ENCODE data around the gene TRIM7. TPM values are rescaled to one million over a fixed set of nuclear protein-coding genes. Genes with fewer than 3 reads are reported as not detected.

The TRIM7 gene
- total and polyA plus RNA-seq, 2 experiments from 2014 or later: 0.53 to 0.56 TPM

DNA sequence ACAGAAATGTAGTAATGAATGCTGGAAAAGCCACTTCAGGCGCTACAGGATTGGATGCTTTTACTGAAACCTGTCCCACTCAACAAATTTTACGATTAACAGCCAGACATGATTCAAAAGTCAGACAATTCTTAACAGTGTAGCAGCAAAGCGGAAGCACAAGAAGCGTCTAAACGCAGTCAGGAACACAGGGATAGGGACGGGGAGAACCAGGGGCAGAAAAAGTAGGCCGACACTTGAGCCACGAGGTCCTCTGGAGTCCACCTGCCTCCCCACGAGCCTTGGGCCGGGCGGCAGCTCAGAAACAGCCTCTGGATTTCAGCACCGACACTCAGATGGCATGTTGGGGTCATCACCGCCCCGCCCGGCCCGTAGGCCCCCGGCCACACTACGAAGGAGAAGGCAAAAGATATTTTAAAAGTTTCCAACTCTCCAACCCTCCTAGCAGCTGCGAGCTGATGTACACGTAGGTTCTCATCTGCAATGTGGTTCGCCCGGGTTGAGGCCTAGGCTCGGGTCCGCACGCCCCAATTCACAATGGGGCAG lies 38.1 kb upstream of the TRIM7 start:
- no peak overlapping the region for H2AFZ ChIP-seq
- ATAC-seq (no peak), DNase-seq (ENCODE audit: low spot score) (no peak)
- H3K27me3 Mint-ChIP-seq (ENCODE audit: insufficient read depth, low read depth, poor library complexity): peaks cover 50% of the 10 kb centered on the region
- peaks cover 54% of the 10 kb centered on the region for H4K20me1 ChIP-seq (replicated peaks; ENCODE audit: insufficient read depth)
- H3K4me1 Mint-ChIP-seq: peaks cover 41% of the 10 kb centered on the region
- H3K27ac ChIP-seq (ENCODE audit: low read depth): peak overlapping the region; percentile 99
- peaks cover 70% of the 10 kb centered on the region for H3K36me3 Mint-ChIP-seq (ENCODE audit: low read depth)
- peak overlapping the region; percentile 99 for H3K4me3 Mint-ChIP-seq
- peaks cover 60% of the 10 kb centered on the region for H3F3A ChIP-seq (replicated peaks; ENCODE audit: low read depth)
- H3K27ac Mint-ChIP-seq: peak overlapping the region; percentile 100
- H3K9me2 ChIP-seq (ENCODE audit: insufficient read depth): no peaks in the 10 kb centered on the region
- peak overlapping the region; percentile 100 for H3K4me3 ChIP-seq
- H3K36me3 ChIP-seq (ENCODE audit: insufficient read depth): peaks cover 51% of the 10 kb centered on the region
- TF ChIP-seq ZNF331 (CRISPR knock-in tag; IDR thresholded peaks at IDR 0.05; ENCODE audit: low read depth): no peak
- no peak for TF ChIP-seq EZH2phosphoT487 (IDR thresholded peaks at IDR 0.05; ENCODE audit: unreplicated experiment)
- no peak for TF ChIP-seq STAT1 (IDR thresholded peaks at IDR 0.05; ENCODE audit: unreplicated experiment)
- TF ChIP-seq ZNF462 (CRISPR knock-in tag; IDR thresholded peaks at IDR 0.05): no peak
- no peak for TF ChIP-seq CTCF (conservative IDR thresholded peaks at IDR 0.05; ENCODE audit: low read depth in 2 of 2)
- TF ChIP-seq NANOG (IDR thresholded peaks at IDR 0.05; ENCODE audit: borderline replicate concordance): no peak
- no peak for TF ChIP-seq ZNF114 (CRISPR knock-in tag; IDR thresholded peaks at IDR 0.05)
- no peak for TF ChIP-seq CREB1 (CRISPR knock-in tag; IDR thresholded peaks at IDR 0.05; ENCODE audit: low read depth)
- TF ChIP-seq REST (IDR thresholded peaks at IDR 0.05; ENCODE audit: unreplicated experiment): no peak
- TF ChIP-seq JUNB (IDR thresholded peaks at IDR 0.05; ENCODE audit: unreplicated experiment): no peak
- no peak for TF ChIP-seq POLR2AphosphoS5 (IDR thresholded peaks at IDR 0.05; ENCODE audit: low read depth)
- TF ChIP-seq, protein P1, sequence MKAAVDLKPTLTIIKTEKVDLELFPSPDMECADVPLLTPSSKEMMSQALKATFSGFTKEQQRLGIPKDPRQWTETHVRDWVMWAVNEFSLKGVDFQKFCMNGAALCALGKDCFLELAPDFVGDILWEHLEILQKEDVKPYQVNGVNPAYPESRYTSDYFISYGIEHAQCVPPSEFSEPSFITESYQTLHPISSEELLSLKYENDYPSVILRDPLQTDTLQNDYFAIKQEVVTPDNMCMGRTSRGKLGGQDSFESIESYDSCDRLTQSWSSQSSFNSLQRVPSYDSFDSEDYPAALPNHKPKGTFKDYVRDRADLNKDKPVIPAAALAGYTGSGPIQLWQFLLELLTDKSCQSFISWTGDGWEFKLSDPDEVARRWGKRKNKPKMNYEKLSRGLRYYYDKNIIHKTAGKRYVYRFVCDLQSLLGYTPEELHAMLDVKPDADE (IDR thresholded peaks at IDR 0.05): no peak
- TF ChIP-seq EZH2 (IDR thresholded peaks at IDR 0.05; ENCODE audit: low read depth, unreplicated experiment): no peak
- peak overlapping the region; percentile 96 for H3K4me2 ChIP-seq
- H3K79me2 ChIP-seq (replicated peaks; ENCODE audit: insufficient read depth): peaks cover 83% of the 10 kb centered on the region
- H3K9me3 Mint-ChIP-seq: peaks cover 10% of the 10 kb centered on the region; the same call in 2 of the 3 replicates
- H3K27me3 ChIP-seq (ENCODE audit: insufficient read depth): no peaks in the 10 kb centered on the region
- H3K4me1 ChIP-seq (ENCODE audit: insufficient read depth): peaks cover 39% of the 10 kb centered on the region
